ENCODE results near the gene COX8A. TPM values are rescaled to one million over a fixed set of nuclear protein-coding genes. Genes with fewer than 3 reads are reported as not detected.
A peak's percentile ranks its signal among the peaks of the same experiment; 100 is the strongest.

The COX8A gene, protein sequence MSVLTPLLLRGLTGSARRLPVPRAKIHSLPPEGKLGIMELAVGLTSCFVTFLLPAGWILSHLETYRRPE
- total RNA-seq: 100 to 1,000 TPM; 450 to 466 TPM

DNA sequence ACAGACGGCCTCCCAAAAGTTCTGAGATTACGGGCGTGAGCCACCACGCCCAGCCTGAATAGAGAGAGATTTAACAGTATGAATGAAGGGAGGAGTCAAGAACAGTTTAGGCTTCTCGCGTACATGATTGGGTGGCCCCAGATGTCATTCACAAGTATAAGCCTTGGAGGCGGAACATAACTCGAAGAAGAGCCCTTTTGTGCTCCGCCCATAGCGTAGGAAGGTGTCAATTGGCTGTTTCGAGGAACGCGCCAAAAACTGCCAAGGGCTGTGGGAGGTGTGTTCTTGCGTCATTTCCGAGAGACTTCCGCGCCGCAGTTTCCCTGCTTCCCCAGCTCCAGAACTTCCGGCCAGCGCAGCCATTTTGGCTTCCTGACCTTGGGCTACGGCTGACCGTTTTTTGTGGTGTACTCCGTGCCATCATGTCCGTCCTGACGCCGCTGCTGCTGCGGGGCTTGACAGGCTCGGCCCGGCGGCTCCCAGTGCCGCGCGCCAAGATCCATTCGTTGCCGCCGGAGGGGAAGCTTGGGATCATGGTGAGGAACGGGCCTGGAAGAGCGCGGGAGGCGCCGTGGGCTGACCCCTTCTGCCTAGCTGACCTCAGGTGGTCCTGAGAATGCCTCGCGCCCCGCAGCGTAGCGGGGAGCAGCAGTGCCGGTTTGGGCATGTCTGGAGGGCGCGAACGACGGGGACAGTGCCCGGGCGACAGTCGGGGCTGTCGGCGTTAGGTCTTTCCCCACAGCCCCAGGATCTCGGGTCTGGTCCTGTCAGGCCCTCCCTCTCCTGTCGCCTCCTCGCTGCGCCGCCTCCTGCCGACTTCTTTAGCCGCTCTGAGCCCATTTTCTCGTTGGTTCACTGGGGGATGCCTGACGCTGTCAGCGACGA, at the start of gene COX8A:
Gene COX8A, plus strand, starts transcription at position 362 of the 885 bp plus-strand sequence. Its CDS starts 61 bp downstream, at position 423.
- H3K9me3 Mint-ChIP-seq: peaks cover 3% of the 10 kb centered on the region
- H3K4me3 Mint-ChIP-seq: peak within 1 kb of the TSS; percentile 97
- H3K4me1 Mint-ChIP-seq: peaks cover 19% of the 10 kb centered on the region
- no peaks in the 10 kb centered on the region for H3K27me3 Mint-ChIP-seq
- H3K36me3 Mint-ChIP-seq: peaks cover 22% of the 10 kb centered on the region
- DNase-seq: peak; percentile 93
- H3K27ac Mint-ChIP-seq: peak within 1 kb of the TSS; percentile 100

DNA sequence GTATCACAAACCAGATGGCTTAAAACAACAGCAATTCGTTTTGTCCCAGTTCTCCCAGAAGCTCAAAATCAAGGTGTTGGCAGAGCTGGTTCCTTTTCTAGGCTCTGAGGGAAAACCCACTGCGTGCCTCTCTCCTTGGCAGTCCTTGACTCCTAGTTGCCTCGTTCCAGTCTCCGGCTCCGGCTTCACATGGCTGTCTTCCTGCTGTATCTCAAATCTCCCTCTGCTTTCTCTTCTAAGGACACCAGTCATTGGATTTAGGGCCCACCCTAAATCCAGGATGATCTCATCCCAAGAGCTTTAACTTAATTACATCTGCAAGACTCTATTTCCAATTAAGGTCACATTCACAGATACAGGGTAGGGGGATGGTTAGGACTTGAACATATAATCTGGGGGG, 44.8 kb upstream of the COX8A start:
- Mint-ChIP-seq H3K9me3 (no peaks in the 10 kb centered on the region), H3K4me3 (no peak overlapping the region), H3K4me1 (no peaks in the 10 kb centered on the region), H3K27ac (no peak overlapping the region), H3K27me3 (no peaks in the 10 kb centered on the region), H3K36me3 (no peaks in the 10 kb centered on the region)
- DNase-seq: no peak

DNA sequence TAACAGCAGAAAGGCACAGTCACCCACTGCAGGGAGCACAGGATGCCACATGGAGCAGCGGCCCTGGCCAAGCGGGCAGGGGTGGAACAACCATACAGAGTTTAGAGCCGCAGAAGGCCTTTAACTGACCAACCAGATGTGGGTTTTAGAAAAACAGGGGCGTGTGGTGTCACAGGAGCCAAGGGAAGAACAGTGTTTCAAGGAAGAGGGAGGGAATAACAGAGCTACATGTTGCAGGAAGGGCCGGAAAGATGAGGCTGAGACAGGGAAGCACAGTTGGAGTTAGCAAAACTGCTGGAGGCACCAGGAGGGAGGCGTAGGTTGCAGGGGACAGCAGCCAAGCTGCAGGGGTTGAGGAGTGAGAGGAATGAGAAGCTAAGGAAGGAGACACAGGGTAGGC, 43.4 kb upstream of the COX8A start:
- H3K36me3 Mint-ChIP-seq: no peaks in the 10 kb centered on the region
- no peak overlapping the region for H3K4me3 Mint-ChIP-seq
- no peak for DNase-seq
- no peak overlapping the region for H3K27ac Mint-ChIP-seq
- no peaks in the 10 kb centered on the region for H3K27me3 Mint-ChIP-seq
- H3K4me1 Mint-ChIP-seq: no peaks in the 10 kb centered on the region
- no peaks in the 10 kb centered on the region for H3K9me3 Mint-ChIP-seq

DNA sequence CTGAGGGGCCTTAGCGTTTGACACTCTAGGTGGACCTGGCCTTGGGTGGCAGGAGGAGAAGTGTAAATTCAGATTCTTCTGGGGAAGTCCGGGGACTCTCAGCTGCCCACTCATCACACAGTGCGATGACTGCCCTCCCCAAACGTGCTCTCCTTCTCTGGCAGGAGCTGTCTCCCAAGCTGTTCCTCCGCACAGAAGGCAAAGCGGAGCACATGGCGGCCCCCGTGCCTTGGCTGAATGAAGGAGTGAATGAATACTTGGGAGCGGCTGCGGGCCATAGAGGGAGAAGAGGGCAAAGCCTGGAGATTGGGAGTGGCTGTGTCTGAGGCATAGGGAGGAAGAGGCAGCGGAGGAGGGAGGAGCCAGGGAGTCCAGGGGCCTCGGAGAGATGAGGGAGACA, 42.5 kb upstream of the COX8A start:
- no peaks in the 10 kb centered on the region for H3K36me3 Mint-ChIP-seq
- no peaks in the 10 kb centered on the region for H3K9me3 Mint-ChIP-seq
- no peaks in the 10 kb centered on the region for H3K27me3 Mint-ChIP-seq
- no peaks in the 10 kb centered on the region for H3K4me1 Mint-ChIP-seq
- H3K4me3 Mint-ChIP-seq: no peak overlapping the region
- H3K27ac Mint-ChIP-seq: no peak overlapping the region
- DNase-seq: no peak

DNA sequence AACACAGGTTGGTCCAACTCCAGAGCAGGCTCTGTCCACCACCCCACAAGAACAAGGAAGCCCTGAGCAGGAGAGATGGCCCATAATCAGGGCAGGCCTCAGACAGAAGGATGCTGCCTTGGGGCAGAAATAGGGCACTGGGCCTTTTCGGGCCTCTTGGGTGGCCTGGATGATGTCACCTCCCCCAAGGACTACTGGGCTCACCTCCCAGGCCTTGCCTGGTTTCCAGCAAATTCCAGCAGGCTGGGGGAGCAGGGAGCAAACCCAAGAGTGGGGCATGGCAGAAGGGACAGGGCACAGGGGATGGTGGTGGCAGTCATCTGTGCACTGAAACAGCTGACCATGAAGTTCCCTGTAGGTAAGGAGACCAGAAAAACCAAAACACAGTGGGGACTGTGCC, 41.0 kb upstream of the COX8A start:
- no peak for DNase-seq
- H3K27me3 Mint-ChIP-seq: no peaks in the 10 kb centered on the region
- no peaks in the 10 kb centered on the region for H3K9me3 Mint-ChIP-seq
- H3K4me3 Mint-ChIP-seq: no peak overlapping the region
- no peaks in the 10 kb centered on the region for H3K36me3 Mint-ChIP-seq
- H3K4me1 Mint-ChIP-seq: peaks cover 7% of the 10 kb centered on the region
- no peak overlapping the region for H3K27ac Mint-ChIP-seq

DNA sequence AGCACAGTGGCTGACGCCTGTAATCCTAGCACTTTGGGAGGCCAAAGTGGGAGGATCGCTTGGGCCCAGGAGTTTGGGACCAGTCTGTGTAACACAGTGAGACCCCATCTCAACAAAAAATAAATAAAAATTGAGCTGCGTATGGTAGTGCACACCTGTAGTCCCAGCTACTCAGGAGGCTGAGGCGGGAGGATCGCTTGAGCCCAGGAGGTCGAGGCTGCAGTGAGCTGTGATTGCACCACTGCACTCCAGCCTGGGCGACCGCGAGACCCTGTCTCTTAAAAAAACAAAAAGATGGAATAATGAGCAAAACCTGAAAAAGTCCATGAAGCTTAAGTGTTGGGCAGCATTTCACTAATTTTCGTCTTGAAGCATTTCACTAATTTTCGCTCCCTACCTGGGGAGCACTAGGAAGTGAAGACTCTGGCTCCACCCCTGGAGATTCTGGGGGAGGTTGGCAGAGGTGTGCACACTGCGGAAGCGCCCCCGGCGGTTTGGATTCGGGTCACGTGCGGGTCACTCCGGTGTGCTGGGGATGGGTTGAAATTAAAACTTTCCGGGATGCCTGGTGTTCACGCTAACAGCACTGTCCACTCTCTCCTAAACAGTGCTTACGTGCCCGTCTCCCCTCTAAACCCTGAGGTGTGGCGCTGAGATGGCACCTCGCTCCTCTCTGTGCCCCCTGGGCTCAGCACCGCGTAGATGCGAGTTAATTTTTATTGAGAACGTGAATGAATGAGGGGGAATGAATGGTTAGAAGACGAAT, 36.5 kb upstream of the COX8A start:
- peaks cover 18% of the 10 kb centered on the region for H3K4me1 Mint-ChIP-seq
- DNase-seq: no peak
- H3K36me3 Mint-ChIP-seq: no peaks in the 10 kb centered on the region
- no peaks in the 10 kb centered on the region for H3K9me3 Mint-ChIP-seq
- H3K27me3 Mint-ChIP-seq: no peaks in the 10 kb centered on the region
- H3K4me3 Mint-ChIP-seq: peak overlapping the region; percentile 82
- H3K27ac Mint-ChIP-seq: peak overlapping the region; percentile 71

DNA sequence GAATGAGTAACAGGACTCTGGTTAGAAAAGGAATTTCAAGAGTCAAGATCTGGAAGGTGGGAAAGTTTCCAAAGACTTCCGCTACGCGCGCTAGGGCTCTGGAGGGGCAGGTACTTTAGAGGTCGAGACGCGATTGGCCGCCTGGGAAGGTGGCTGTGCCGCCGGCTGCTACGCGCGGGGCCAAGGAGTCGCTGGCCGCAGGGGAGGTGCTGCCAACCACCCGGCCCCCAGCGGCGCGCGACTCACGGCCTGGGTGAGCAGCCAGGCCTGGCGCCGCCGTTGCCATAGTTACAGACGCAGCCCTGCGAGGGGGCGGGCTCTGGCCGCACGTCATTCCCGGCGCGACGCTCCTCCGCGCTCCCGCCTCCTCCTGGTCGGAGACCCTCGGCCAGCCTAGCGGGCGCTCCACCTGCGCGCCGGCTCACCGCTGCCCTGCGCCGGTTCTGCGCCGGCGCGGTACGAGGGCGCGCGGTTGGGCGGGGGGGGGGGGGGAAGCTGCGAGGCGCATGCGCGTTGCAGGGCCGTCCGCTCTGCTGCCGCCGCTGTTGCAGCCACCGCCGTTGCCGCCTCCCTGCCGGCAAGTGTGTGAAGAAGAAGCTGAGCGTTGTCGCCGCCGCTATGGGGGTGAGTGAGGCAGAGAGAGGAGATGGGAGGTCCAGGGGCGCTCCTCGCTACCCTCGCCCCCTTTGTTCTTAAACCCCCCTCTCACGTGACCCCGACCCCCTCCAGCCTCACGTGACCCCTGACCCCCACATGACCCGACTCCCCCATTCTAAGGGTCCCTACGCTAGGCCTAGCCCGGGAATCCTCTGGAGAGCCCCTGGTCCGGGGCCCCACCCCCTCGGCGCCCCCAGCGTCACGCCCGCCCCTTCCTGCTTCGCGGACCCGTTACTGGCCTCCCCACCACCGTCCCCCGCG, 35.7 kb upstream of the COX8A start, which contains the start of gene NAA40:
Gene NAA40, plus strand, starts transcription at position 524 of the 918 bp plus-strand sequence. Its CDS starts 95 bp downstream, at position 619.
- Mint-ChIP-seq H3K9me3 (no peaks in the 10 kb centered on the region), H3K27me3 (no peaks in the 10 kb centered on the region), H3K36me3 (no peaks in the 10 kb centered on the region), H3K27ac (peak within 1 kb of the TSS; percentile 71), H3K4me1 (peaks cover 20% of the 10 kb centered on the region), H3K4me3 (peak within 1 kb of the TSS; percentile 82)
- peak; percentile 98 for DNase-seq

DNA sequence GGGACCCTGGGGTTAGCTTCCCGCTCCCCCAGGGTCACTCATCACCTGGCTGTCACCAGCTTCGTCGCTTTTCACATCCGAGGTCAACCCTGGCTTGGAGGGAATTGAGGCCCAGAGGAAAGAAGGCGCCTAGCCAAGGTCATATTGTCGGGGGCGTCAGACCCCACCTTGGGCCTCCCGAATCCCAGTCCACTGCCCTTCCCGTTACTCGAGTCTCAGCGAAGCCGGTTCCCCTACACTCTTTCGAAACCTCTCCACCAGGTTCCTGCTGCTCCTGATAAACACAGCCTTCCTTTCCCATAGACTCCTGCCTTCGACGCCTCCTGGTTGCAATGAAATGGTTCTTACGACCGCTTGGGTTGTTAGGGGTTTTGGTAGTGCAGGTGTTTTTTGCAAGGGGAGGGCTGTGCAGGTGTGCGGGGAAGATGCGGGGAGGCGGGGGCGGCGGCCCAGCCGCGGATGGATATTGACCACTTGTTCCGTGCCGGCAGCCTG, 35.0 kb upstream of the COX8A start:
- H3K9me3 Mint-ChIP-seq: no peaks in the 10 kb centered on the region

DNA sequence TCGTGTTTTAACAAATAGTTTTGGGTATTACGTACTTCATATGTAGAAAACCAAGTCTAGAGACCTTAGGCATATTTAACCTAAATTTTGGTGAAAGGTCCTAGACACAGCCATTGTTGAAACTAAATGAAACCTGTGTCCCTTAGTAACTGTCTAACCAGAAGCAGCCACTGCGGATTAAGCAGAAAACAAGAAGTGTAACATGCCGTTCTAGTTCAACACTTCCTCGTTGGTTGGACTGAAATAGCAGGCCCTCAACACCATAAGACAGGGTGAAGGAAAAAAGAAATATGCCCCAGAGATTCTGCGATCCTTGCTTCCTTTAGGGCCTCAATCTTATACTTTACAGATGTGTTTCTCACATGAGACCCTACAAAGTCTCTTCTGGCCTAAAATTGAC, 33.6 kb upstream of the COX8A start:
- peak overlapping the region; percentile 40 for H3K4me3 Mint-ChIP-seq

More for the DNA sequence above, 35.0 kb upstream of the COX8A start:
- no peaks in the 10 kb centered on the region for H3K36me3 Mint-ChIP-seq
- peak overlapping the region; percentile 7 for H3K27ac Mint-ChIP-seq
- H3K4me3 Mint-ChIP-seq: peak overlapping the region; percentile 82
- no peak for DNase-seq
- peaks cover 22% of the 10 kb centered on the region for H3K4me1 Mint-ChIP-seq
- H3K27me3 Mint-ChIP-seq: no peaks in the 10 kb centered on the region

DNA sequence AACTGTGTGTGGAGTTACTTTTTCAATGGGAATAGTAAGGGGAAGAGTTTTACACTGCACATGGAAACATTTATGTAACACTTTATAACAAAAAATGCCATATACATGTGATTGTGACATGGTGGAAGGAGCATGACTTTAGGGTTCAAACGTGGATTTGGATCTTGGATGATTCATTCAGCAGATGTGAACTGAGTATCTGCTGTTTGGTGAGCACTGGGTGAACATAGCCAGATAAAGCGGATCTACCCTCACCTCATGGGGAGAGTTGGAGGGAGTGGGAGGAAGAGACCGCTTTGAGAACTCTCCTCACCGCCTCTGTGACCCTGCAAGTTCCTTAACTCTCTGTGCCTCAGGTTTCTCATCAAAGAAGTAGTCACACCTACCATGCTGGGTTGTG, 32.5 kb upstream of the COX8A start:
- H3K9me3 Mint-ChIP-seq: no peaks in the 10 kb centered on the region
- no peak for DNase-seq
- peaks cover 24% of the 10 kb centered on the region for H3K4me1 Mint-ChIP-seq
- H3K36me3 Mint-ChIP-seq: no peaks in the 10 kb centered on the region
- H3K27ac Mint-ChIP-seq: peak overlapping the region; percentile 14
- no peak overlapping the region for H3K4me3 Mint-ChIP-seq
- no peaks in the 10 kb centered on the region for H3K27me3 Mint-ChIP-seq

More for the DNA sequence above, 33.6 kb upstream of the COX8A start:
- H3K36me3 Mint-ChIP-seq: no peaks in the 10 kb centered on the region
- peaks cover 22% of the 10 kb centered on the region for H3K4me1 Mint-ChIP-seq
- no peaks in the 10 kb centered on the region for H3K27me3 Mint-ChIP-seq
- DNase-seq: no peak
- no peak overlapping the region for H3K27ac Mint-ChIP-seq
- no peaks in the 10 kb centered on the region for H3K9me3 Mint-ChIP-seq

DNA sequence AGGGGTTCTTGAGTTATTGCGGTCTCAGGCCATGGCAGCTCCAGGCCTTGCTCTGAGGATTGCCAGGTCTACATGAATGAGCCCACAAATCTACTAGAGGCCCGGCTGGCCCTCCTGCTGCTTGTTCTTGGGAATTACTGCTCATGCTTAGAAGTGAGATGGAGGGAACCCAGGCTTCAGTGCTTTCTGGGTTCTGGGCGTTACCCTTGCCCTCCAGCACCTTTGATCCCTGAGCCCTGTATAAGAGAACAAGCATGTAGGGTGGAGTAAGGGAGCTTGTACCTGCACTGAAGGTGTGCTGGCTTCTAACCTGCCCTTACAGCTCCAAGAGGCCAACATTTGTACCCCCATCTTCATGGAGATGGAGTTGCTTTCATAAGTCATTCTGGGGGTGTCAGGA, 31.6 kb upstream of the COX8A start:
- no peaks in the 10 kb centered on the region for H3K9me3 Mint-ChIP-seq
- no peak overlapping the region for H3K27ac Mint-ChIP-seq
- DNase-seq: no peak
- H3K4me1 Mint-ChIP-seq: peaks cover 21% of the 10 kb centered on the region
- no peak overlapping the region for H3K4me3 Mint-ChIP-seq
- H3K27me3 Mint-ChIP-seq: no peaks in the 10 kb centered on the region
- no peaks in the 10 kb centered on the region for H3K36me3 Mint-ChIP-seq

DNA sequence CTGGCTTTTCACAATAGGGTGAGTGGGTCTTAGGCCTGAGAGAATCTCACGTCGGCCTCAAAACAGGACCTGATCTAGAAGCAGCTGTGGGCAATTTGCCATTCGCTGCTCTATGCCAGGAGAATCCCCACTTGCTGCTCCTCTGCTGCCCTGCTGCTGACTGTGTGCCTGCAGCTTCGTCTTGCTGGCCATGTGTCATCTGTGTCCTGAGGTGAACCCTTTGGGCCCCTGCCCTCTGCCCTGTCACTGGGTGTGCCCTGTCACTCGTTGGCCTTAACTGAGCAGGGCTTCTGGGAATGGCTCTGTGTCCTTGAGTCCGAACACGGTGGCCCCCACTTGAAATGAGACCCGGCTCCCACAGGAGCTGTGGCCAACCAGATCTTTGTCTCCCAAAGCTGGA, 29.4 kb upstream of the COX8A start:
- no peak for DNase-seq
- Mint-ChIP-seq H3K27me3 (no peaks in the 10 kb centered on the region), H3K9me3 (no peaks in the 10 kb centered on the region), H3K36me3 (no peaks in the 10 kb centered on the region), H3K4me1 (peaks cover 14% of the 10 kb centered on the region), H3K4me3 (no peak overlapping the region), H3K27ac (no peak overlapping the region)

DNA sequence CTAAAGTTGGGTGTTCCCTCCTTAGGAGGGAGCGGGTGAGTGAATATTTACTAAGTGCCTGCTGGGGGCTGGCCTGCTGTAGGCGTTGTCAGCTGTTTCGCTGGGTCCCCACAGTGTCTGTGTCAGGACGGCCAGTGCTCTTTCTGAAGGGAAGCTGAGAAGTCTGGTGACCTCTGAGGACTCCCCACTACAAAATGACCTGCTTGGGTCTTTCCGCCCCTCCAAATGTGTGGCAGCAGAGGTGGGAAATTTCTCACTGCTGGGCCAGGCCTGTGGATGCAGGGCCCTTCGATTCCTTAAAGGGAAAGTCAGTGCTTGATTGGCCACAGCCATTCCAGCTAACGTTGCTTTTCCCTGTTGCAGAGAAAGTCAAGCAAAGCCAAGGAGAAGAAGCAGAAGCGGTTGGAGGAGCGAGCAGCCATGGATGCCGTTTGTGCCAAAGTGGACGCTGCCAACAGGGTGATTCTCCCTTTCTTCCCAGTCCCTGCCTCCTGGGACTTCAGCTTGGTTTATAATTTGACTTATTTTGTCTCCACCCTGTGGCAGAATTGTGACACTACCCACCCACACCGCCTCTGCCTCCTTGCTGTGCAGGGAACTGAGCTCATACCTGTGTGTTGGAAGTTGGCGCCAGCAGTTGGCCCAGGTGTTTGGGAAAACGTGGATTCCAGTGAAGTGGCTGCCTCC, 28.8 kb upstream of the COX8A start:
- Mint-ChIP-seq H3K27ac (no peak overlapping the region), H3K4me3 (no peak overlapping the region), H3K4me1 (peaks cover 11% of the 10 kb centered on the region), H3K27me3 (no peaks in the 10 kb centered on the region), H3K9me3 (no peaks in the 10 kb centered on the region), H3K36me3 (no peaks in the 10 kb centered on the region)
- DNase-seq: peak; percentile 37

Data from activated naive CD8-positive, alpha-beta T cell treated with anti-CD3 and anti-CD28 coated beads for 36 hours (primary cell).